Measurements from ENCODE around the gene PWWP2B.

PWWP2B gene

DNA sequence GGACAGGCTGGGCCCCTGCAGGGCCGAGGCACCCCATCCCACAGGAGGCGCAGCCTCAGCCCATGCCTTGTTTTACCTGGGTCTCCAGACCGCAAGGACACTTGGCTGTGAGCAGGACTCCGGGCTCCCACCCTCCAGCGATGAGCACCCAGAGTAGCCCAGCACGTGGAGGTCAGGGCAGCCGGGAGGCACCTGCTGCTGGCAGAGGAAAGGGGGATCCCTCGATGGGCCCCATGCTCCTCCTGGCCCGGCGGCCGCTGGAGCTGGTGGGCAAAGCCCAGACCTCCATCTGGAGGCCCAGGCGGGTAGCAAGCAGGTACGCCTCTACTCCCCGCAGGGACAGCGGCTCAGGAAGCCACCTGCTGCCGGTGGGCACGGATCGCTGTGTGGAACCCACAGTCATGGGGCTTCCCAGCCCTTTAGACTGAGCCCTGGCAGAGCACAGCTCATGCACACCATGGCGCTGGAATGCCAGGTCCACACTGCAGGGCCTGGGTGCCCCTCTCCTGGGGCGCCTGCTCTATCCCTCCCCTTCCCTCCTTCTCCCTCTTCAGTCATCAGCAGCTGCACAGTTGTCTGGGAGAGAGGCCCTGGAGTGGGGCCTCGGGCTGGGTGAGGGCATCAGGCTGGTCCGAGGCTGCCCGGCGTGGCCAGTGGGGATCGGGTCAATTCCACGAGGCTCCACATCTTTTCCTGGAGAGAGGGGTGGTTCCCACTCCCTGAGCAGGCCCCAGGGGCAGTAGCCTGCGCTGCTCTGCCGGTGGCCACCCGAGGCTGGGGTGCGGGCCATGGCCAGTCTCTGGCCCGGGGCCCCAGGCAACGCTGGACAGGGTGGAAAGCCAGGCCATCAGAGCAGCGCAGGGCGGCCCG lies 65.7 kb downstream of the PWWP2B start:
- DNase-seq = no peak

DNA sequence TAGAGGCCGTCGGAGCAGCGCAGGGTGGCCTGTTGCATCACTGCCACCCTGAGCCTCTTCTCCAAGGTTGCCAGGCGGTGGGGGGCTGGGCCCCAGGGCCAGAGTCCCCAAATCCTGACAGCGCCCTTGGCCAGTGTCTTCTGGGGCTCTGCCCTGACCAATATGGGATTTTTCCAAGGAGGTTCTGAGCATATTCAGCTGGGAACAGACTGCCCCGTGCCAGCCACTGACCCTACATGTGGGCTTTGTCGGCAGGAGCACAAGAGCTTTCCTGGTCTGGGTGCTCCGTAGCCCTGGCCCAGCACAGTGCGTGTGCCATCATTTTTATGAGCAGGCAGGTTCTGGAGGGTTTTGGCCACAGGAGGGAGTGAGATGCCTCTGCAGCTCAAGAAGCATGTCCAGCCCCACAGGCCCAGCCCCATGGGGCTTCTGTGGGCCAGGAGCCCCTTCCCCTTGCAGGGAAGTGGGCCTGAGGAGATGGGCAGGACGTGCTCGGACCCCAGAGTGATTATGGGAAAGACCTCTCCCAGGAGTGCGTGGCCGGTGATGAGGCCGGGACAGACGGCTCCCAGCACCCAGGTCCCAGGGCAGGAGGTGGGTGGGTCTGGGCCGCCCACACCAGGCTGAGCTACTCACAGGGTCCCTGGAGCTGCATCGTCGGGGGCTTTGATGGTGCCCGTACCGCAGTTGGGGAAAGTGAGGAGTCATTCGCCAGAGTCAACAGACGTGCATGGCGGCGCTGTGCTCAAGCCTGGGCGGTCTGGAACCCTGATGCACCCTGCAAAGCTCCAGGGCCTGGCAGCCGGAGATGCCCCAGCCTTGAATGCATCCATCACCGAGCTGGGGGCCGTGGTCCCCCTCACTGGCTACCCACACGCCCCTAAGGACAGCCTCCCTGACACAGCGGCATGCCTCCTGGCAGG lies 66.6 kb downstream of the PWWP2B start:
- no peak for DNase-seq

DNA sequence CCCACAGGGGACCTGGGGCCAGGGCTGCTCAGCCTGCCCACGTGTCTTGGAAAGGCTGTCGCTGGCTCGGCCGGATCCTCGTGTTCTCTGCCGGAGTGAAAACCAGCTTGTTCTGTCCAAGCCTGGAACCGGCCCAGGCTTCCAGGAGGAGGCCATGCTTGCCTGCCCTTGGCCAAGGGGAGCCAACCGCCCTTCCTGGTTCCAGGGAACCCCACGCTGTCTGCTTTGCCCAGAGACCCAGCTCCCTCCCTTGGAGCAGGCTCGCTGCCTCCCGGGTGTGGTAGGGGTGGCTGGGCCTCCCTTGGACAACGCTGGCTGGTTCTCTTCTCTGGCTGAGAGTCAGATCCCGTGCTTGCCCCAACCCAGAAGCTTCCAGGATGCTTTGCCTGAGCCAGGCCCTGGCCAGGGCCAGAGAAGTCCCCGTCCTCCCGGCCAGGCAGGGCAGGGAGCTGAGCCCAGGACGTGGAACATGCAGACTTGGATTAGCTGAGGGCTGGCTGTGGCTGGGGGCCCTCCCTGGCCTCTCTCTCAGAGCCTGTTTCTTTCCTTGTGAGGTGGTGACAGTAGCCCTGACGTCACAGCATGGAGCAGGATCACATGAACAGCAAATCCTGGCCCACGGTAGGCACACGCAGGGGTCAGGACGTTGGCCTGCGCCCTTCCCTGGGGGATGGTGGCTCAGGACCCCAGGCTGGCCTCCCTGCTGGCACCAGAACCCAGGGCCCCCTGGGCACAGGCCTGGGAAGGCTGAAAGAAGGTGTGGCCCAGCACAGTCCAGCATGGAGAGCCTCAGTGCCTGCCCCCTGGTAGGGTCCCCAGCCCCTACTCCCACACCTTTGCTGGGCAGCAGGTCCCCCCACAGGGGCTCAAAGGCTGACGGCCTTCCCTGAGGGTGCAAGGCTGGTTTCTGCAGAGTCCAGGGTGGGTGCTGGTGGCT lies 67.5 kb downstream of the PWWP2B start:
- no peak for DNase-seq

DNA sequence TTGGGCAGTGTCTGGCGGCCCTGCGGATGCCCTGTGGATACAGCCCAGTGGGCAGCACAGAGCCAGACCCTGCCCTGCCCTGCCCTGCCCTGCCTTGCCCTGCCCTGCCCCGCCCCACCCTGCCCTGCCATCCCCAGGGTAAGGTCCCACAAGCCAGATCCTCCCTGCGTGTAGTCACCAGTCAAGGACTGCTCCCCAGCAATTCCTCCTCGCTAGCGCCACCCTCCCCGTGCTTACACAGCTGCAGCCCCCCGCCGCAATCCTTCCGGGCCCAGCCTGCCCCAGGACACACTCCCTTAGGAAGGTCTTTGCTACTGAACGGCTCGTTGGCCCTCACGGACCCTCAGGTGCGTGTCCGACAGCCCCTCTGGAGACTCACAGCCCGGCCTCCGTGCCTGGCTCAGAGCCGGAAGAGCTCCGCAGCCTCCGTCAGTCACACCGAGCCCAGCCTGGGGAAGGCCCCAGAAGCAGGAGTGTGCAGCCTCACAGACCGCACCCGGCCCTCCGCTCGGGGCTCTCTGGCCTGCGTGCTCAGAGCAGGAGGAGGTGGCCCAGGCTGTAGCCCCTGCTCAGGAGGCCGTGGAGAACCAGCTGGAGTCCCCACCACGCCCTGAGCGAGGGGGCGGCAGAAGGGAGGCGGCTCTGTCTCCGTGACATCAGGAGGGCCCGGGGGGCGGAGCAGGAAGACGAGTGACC lies 68.3 kb downstream of the PWWP2B start:
- DNase-seq = no peak

DNA sequence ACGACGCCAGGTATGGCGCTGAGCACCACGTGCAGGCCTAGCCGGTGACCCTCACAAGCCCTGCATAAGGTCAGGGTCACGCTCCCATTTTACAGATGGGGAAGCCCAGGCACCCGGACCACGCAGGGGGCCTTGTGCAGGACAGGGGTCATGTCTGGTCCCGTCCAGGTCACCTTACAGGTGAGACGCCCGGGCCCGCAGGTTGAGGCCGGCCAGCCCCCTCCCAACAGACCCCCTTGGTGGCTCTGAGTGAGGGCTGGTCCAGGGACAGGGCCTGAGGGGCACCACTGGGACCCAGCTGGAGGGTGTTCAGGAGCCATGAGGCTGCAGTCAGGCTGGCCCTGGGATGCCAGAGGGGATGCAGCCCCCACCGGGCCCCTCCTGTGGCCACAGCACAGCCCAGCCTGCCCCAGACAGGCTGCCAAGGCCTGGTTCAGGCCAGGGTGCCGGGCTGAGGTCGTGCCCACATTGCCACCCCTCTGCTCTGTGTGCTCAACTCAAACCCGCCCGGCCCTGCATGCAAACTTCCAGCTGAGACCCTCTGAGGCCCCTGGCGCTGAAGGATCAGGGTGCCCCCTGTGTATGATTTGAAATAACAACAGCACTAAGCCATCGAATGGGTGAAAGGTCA lies 69.0 kb downstream of the PWWP2B start:
- DNase-seq = no peak

DNA sequence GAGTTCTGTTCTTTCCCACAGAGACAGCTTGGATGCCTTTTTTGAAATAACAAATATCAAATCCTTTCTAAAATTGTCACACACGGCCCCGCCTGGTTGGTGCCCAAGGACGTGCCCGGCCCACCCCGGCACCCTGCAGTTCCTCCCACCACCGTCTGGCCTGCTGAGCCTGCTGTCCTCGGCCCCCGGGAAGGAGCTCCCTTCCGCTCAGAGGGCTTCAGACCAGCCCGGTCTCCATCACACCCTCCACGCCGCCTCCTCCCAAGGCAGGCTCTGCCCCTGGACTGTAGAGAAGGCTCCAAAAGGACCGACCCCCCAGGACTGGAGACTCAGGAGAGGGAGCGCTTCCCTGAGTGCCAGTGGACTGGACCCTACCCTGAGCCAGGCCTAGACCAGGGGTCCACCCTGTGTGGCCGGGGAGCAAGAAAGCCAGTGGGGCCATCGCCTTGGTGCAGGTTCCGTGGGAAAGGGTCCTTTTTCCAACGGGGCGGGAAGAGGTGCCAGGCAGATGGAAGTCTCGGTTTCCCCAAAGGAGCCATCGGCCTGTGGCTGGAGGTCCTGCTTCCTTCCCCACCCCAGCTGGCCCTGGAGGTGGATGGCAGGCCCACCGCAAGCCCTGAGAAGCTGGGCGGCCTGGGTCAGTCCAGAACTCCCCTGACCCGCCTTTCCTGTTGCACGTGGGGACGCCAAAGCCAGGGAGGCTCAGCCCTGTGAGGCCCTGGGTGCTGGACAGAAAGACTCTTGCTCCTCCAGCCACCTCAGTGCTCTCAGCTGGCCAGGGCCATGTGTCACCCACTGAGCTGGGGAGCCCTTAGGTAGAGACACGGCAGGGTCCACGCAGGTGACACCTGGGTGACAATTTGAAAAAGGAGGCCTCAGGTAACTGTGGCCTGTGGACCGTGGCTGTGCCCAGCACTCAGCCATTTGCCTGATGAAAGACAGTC lies 69.8 kb downstream of the PWWP2B start:
- no peak for DNase-seq
